Subcutaneous abdominal adipose tissue (tissue), 5 donors: ENCODE measurements around the gene SHROOM2.
"Not testable (repeated sequence)": the region's sequence is repeated elsewhere in the genome, so short reads cannot be mapped to it uniquely, and the experiment has no call there.

Source experiments
- H3K27ac ChIP-seq: one replicate; pipeline ENCODE4 v1.7.0; 2013; ENCODE audit warnings: low read depth, mild to moderate bottlenecking, inconsistent platforms, low read length, moderate library complexity
- H3K27me3 ChIP-seq, 5 donors: one replicate each; pipeline ENCODE4 v1.7.0; 2013; ENCODE audit warnings: low read length in 5 of 5, inconsistent platforms in 1 of 5; ENCODE audit not compliant: control insufficient read depth in 5 of 5, insufficient read depth in 4 of 5
- H3K36me3 ChIP-seq, 5 donors: one replicate each; pipeline ENCODE4 v1.7.0; 2013; ENCODE audit warnings: low read length in 5 of 5; ENCODE audit not compliant: control insufficient read depth in 5 of 5, insufficient read depth in 5 of 5
- H3K4me1 ChIP-seq, 5 donors: one replicate each; pipeline ENCODE4 v1.7.0; 2013; ENCODE audit warnings: low read length in 5 of 5, mild to moderate bottlenecking in 3 of 5, moderate library complexity in 1 of 5; ENCODE audit not compliant: control insufficient read depth in 5 of 5, insufficient read depth in 5 of 5
- H3K4me3 ChIP-seq, 5 donors: one replicate each; pipeline ENCODE4 v1.7.0; 2013; ENCODE audit warnings: low read length in 5 of 5, low read depth in 1 of 5
- H3K9ac ChIP-seq, 5 donors: one replicate each; pipeline ENCODE4 v1.7.0; 2013; ENCODE audit warnings: low read length in 5 of 5, mild to moderate bottlenecking in 4 of 5, moderate library complexity in 3 of 5
- H3K9me3 ChIP-seq, 5 donors: one replicate each; pipeline ENCODE4 v1.7.0; 2013; ENCODE audit warnings: low read length in 5 of 5; ENCODE audit not compliant: control insufficient read depth in 5 of 5
- donor health status: healthy.
- donor health status: healthy.
- donor health status: healthy.
- donor health status: healthy.
- donor health status: healthy.

SHROOM2 gene

DNA sequence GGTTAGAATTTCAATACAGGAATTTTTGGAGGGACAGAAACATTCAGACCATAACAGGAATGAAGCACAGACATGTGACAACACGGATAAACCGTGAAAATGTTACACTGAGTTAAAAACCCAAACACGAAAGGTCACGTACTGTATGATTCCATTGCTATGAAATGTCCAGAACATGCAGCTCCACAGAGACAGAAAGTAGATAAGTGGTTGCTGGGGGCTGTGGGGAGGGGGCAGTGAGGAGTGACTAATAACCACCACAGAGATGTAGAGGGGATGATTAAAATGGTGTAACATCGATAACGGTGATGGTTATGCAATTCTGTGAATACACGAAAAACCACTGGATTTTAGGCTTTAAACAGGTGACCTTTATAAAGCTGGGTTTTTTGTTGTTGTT, 28.9 kb upstream of the SHROOM2 start:
- H3K4me3 ChIP-seq, result no peak overlapping the region
- no peaks in the 10 kb centered on the region for H3K36me3 ChIP-seq
- H3K27ac ChIP-seq, result no peak overlapping the region
- H3K4me1 ChIP-seq, result no peaks in the 10 kb centered on the region
- peaks cover 2 to 22% (median 14%) of the 10 kb centered on the region in 5 donors for H3K9me3 ChIP-seq
- no peak overlapping the region for H3K9ac ChIP-seq
- peaks cover 0 to 5% (median 3%) of the 10 kb centered on the region in 5 donors for H3K27me3 ChIP-seq

DNA sequence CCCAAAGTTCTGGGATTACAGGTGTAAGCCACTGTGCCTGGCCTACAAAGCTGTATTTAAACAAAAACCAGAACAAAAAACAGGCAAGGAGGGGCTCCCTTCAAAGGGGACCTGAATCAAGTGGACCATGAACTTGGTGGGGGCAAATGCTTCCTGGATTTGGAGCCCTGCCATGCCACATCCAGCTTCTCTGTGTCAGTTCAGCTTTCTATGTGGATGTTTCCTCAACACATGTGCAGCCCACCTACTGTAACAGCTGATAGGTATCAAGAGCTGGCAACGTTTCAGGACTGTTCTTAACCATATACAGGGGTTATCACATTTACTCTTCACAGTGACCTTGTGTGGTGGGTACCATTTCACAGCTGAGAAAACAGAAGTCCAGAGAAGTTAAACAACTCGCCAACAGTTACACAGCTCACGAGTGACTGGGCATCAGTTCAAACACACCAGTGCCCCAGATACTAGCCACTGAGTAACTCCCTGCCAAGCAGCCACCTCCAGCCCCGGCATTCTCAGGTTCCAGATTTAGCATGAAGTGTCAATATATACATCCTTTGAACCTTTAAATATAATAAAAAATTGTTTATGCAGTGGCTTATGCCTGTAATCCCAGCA, 28.1 kb upstream of the SHROOM2 start:
- H3K27me3 ChIP-seq, result peaks cover 0 to 9% (median 5%) of the 10 kb centered on the region in 5 donors
- H3K9ac ChIP-seq, result no peak overlapping the region
- no peaks in the 10 kb centered on the region for H3K4me1 ChIP-seq

DNA sequence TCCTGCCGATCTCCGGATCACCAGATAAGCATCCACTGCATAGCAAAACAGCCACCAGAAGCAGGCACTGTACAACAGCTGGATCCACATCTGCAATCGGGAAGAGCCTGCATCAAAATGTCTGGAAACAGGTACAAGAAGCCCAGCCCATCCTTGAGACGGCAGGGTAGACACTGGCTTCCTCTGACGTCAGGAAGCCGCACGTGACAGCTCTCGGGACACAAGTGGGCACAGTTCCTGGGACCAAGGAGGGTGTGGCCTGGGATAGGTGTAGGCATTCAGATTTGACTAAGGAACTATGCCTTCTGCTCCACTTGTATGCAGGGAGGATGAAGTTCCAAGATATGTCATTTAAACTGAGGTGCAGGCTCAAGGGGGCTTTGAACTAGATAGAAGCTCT, 26.9 kb upstream of the SHROOM2 start:
- H3K9ac ChIP-seq, result no peak overlapping the region
- no peaks in the 10 kb centered on the region for H3K4me1 ChIP-seq
- no peak overlapping the region for H3K27ac ChIP-seq
- peaks cover 2 to 22% (median 14%) of the 10 kb centered on the region in 5 donors for H3K9me3 ChIP-seq
- H3K27me3 ChIP-seq, result peaks cover 3 to 21% (median 6%) of the 10 kb centered on the region in 5 donors
- no peak overlapping the region for H3K4me3 ChIP-seq
- no peaks in the 10 kb centered on the region for H3K36me3 ChIP-seq

More for the DNA sequence above, 28.1 kb upstream of the SHROOM2 start:
- peaks cover 2 to 22% (median 14%) of the 10 kb centered on the region in 5 donors for H3K9me3 ChIP-seq
- no peak overlapping the region for H3K4me3 ChIP-seq
- no peaks in the 10 kb centered on the region for H3K36me3 ChIP-seq
- no peak overlapping the region for H3K27ac ChIP-seq

DNA sequence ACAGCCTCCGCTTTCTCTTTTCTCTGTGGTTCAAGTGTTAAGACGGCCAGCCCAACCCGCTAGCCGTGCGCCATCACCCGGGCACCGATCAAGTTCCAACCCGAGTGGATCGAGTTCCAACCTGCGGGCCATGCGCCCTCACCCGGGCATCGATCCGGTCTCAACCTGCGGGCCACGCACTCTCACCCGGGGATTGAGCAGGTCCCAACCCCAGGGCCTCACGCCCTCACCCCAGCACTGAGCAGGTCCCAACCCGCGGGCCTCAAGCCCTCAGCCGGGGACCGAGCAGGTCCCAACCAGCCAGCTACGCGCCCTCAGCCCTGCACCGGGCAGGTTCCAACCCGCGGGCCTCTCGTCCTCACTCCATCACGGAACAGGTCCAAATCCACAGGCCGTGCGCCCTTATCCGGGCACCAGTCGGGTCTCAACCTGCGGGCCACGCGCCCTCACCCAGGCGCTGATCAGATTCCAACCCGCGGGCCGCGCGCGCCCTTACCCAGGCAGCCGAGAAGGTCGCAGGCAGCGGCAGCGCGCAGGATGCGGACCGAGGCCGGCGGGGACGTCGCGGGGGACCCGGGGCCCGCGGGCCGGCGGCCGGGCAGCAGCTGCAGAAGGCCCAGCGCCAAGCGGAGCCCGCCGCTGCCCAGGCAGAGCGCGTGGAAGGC, 21.0 kb upstream of the SHROOM2 start:
- H3K9me3 ChIP-seq, result no peaks in the 10 kb centered on the region
- no peak overlapping the region for H3K27ac ChIP-seq
- H3K4me3 ChIP-seq, result no peak overlapping the region
- H3K9ac ChIP-seq, result no peak overlapping the region
- peaks cover 0 to 5% (median 0%) of the 10 kb centered on the region in 5 donors for H3K4me1 ChIP-seq
- H3K36me3 ChIP-seq, result no peaks in the 10 kb centered on the region
- H3K27me3 ChIP-seq, result peaks cover 12 to 40% (median 12%) of the 10 kb centered on the region in 5 donors

DNA sequence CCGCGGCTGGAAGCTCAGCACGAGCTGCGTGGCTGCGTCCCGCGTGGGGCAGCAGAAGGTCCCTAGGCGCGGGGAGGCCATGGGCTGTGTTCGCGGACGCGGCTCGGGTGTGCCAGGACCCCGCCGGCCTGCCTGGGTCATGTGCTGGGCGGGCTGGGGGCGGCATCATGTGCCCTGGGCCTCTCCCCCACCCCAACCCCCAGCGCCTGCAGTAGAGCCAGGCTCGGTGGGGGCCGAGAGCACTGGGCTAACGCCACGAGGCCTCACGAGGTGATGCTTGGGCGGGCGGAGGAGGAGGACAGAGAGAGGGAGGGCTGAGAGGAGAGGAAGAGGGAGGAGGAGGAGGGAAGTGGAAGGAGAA, 20.5 kb upstream of the SHROOM2 start, which contains the start of gene GPR143:
Gene GPR143, minus strand, starts transcription at position 111 of the 361 bp plus-strand sequence. Its CDS starts 30 bp downstream, at position 81.
- Histone ChIP-seq H3K4me1 (peaks cover 0 to 5% (median 0%) of the 10 kb centered on the region in 5 donors), H3K9me3 (peaks cover 0 to 2% (median 0%) of the 10 kb centered on the region in 5 donors), H3K36me3 (no peaks in the 10 kb centered on the region), H3K4me3 (no peak within 1 kb of the TSS), H3K27ac (no peak within 1 kb of the TSS), H3K27me3 (peaks cover 12 to 45% (median 12%) of the 10 kb centered on the region in 5 donors), H3K9ac (no peak within 1 kb of the TSS)

GRCh38 chrX:9767375-9767774, 18.9 kb upstream of the SHROOM2 start:
- H3K36me3 ChIP-seq, result no peaks in the 10 kb centered on the region
- H3K27me3 ChIP-seq, result peaks cover 12 to 45% (median 16%) of the 10 kb centered on the region in 5 donors
- peaks cover 0 to 5% (median 0%) of the 10 kb centered on the region in 5 donors for H3K4me1 ChIP-seq
- H3K4me3 ChIP-seq, result no peak overlapping the region
- H3K9me3 ChIP-seq, result peaks cover 0 to 2% (median 0%) of the 10 kb centered on the region in 5 donors
- no peak overlapping the region for H3K9ac ChIP-seq
- H3K27ac ChIP-seq, result no peak overlapping the region

GRCh38 chrX:9768321-9768839, 17.8 kb upstream of the SHROOM2 start:
- H3K27me3 ChIP-seq, result peaks cover 6 to 38% (median 16%) of the 10 kb centered on the region in 5 donors
- H3K36me3 ChIP-seq, H3K9ac ChIP-seq, H3K4me1 ChIP-seq, H3K27ac ChIP-seq, H3K4me3 ChIP-seq, H3K9me3 ChIP-seq: not testable (repeated sequence)

DNA sequence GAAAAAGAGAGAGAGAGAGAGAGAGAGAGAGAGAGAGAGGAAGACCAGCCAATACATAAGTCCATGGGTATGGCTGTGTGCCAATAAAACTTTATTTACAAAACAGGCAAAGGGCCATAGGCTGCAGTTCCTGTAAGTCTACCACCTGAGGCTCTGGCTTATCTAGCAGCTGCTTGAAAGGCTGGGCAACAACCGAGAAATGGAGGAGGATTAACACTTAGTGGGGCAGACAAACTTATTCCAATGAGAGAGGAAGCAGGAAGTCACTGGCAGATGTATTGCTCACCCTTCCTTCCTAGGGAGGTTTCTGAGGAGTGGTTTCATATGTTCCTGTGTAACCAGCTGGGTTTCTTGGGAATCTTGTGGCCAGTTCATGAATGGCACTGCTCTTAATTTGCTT, 15.9 kb upstream of the SHROOM2 start:
- H3K9ac ChIP-seq, result no peak overlapping the region
- H3K9me3 ChIP-seq, result peaks cover 0 to 2% (median 0%) of the 10 kb centered on the region in 5 donors
- peaks cover 0 to 5% (median 0%) of the 10 kb centered on the region in 5 donors for H3K4me1 ChIP-seq
- no peak overlapping the region for H3K27ac ChIP-seq
- H3K36me3 ChIP-seq, result no peaks in the 10 kb centered on the region
- peaks cover 4 to 26% (median 16%) of the 10 kb centered on the region in 5 donors for H3K27me3 ChIP-seq
- H3K4me3 ChIP-seq, result no peak overlapping the region

DNA sequence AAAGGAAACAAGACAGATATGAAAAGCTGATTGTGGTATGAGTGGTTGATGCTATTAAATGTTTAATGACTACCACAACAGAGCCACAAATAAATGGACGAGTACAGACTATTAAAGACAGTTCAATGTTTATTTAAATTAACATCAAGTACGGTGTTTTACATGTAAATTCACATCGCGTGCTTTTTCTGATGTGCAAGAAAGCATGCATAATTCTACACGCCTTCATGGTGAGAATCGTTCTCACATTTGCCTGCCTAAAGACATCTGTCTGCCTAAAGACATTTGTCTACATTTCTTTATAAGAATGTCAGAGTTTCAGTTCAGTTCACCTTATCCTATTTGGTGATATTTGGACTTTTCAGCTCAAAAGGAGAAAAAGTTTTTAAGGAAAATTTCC, 13.3 kb upstream of the SHROOM2 start:
- Histone ChIP-seq H3K4me1 (peaks cover 0 to 1% (median 0%) of the 10 kb centered on the region in 5 donors), H3K9ac (no peak overlapping the region), H3K36me3 (no peaks in the 10 kb centered on the region), H3K9me3 (peaks cover 0 to 2% (median 0%) of the 10 kb centered on the region in 5 donors), H3K27me3 (peaks cover 4 to 26% (median 13%) of the 10 kb centered on the region in 5 donors), H3K27ac (no peak overlapping the region), H3K4me3 (no peak overlapping the region)

DNA sequence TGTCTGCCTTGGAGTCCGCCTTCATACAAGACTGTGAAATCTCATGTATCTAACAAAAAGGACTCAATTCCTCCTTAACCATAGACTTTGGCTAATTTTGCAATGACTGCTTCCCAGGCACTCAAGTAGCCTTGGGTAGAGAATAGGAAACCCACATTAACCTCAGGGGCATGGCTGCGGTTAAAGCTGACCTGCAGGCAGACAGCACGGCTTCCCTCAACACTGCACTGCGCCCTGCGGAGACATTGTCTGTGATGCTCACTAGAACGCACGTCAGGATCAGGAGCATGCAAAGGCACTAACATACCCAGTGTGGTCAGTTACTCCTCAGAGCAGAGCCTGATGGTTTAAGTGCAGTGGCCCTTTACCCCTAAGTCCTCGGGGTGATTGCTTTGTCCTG, 10.3 kb upstream of the SHROOM2 start:
- no peak overlapping the region for H3K4me3 ChIP-seq
- no peaks in the 10 kb centered on the region for H3K36me3 ChIP-seq
- H3K4me1 ChIP-seq, result no peaks in the 10 kb centered on the region
- no peak overlapping the region for H3K27ac ChIP-seq
- H3K27me3 ChIP-seq, result peaks cover 0 to 22% (median 15%) of the 10 kb centered on the region in 5 donors
- no peak overlapping the region for H3K9ac ChIP-seq
- H3K9me3 ChIP-seq, result peaks cover 0 to 2% (median 0%) of the 10 kb centered on the region in 5 donors
